Keratinocyte (primary cell): ENCODE results near the gene UNC13C. TPM values are rescaled to one million over a fixed set of nuclear protein-coding genes. Genes with fewer than 3 reads are reported as not detected.

ENCODE experiments used
- DNase-seq: peaks from one replicate; pipeline ENCODE4 v3.0.0-alpha.2; 2011; ENCODE audit warnings: low read depth, missing footprints, low spot score
- FAIRE-seq: peaks from 2 replicates; lab custom pipeline; 2011; peaks lifted over from hg19 to GRCh38; lab: Jason Lieb, UNC
- H2AFZ ChIP-seq: 2 replicates; pipeline ENCODE4 v1.6.0; 2012; ENCODE audit warnings: low read length, control low read depth, inconsistent platforms; ENCODE audit not compliant: control insufficient read depth
- H3K27ac ChIP-seq: 2 replicates; pipeline ENCODE4 v1.5.1; 2011; ENCODE audit warnings: low read length; ENCODE audit not compliant: control insufficient read depth, insufficient read depth
- H3K27me3 ChIP-seq: 3 replicates; pipeline ENCODE4 v1.6.0; 2011; ENCODE audit warnings: low read length; ENCODE audit not compliant: control insufficient read depth, insufficient read depth; ENCODE audit errors: extremely low read depth
- H3K36me3 ChIP-seq, 2 experiments: 2 replicates in 1 of 2; 3 replicates in 1 of 2; pipeline ENCODE4 v1.5.1; 2011; ENCODE audit warnings: low read length in 2 of 2, mild to moderate bottlenecking in 1 of 2; ENCODE audit not compliant: control insufficient read depth in 2 of 2, insufficient read depth in 2 of 2; ENCODE audit errors: extremely low read depth in 1 of 2
- H3K4me1 ChIP-seq: 3 replicates; pipeline ENCODE4 v1.5.1; 2011; ENCODE audit warnings: low read length; ENCODE audit not compliant: control insufficient read depth, insufficient read depth; ENCODE audit errors: extremely low read depth
- H3K4me2 ChIP-seq: 3 replicates; pipeline ENCODE4 v1.6.0; 2011; ENCODE audit warnings: low read depth, low read length; ENCODE audit not compliant: control insufficient read depth, insufficient read depth; ENCODE audit errors: extremely low read depth
- H3K4me3 ChIP-seq, 3 experiments: fragments of 200-600 bp in 1 of 3; sonication (generic) in 1 of 3; 2 replicates in 2 of 3; 3 replicates in 1 of 3; pipeline ENCODE4 v1.5.1; 2011 to 2016; ENCODE audit warnings: low read length in 3 of 3, mild to moderate bottlenecking in 3 of 3, control low read depth in 2 of 3, inconsistent platforms in 1 of 3, low read depth in 1 of 3, mixed read lengths in 1 of 3, mixed run types in 1 of 3, moderate library complexity in 1 of 3; ENCODE audit not compliant: control insufficient read depth in 2 of 3, insufficient read depth in 2 of 3; ENCODE audit errors: extremely low read depth in 1 of 3
- H3K79me2 ChIP-seq: 2 replicates; pipeline ENCODE4 v1.6.0; 2012; ENCODE audit warnings: low read length; ENCODE audit not compliant: control insufficient read depth, insufficient read depth
- H3K9ac ChIP-seq: 3 replicates; pipeline ENCODE4 v1.6.0; 2011; ENCODE audit warnings: low read length; ENCODE audit not compliant: control insufficient read depth, insufficient read depth; ENCODE audit errors: extremely low read depth
- H3K9me1 ChIP-seq: 3 replicates; pipeline ENCODE4 v1.6.0; 2011; ENCODE audit warnings: low read length; ENCODE audit not compliant: control insufficient read depth, insufficient read depth; ENCODE audit errors: extremely low read depth
- H3K9me3 ChIP-seq: 2 replicates; pipeline ENCODE4 v1.5.1; 2012; ENCODE audit warnings: low read depth, low read length; ENCODE audit not compliant: control insufficient read depth
- H4K20me1 ChIP-seq: 3 replicates; pipeline ENCODE4 v1.6.0; 2011; ENCODE audit warnings: low read length; ENCODE audit not compliant: control insufficient read depth, insufficient read depth; ENCODE audit errors: extremely low read depth
- EZH2 ChIP-seq: IDR thresholded peaks from one replicate; pipeline ENCODE4 v1.6.1; 2012; ENCODE audit warnings: inconsistent platforms, mild to moderate bottlenecking, low read length, moderate library complexity
- dilution Hi-C: fragments of 300-500 bp; cut with MboI; formaldehyde crosslinking; loops from one replicate; pipeline ENCODE4 v1.7.0; 2020; ENCODE audit warnings: low sequenced_read_pairs; ENCODE audit not compliant: extremely low pct_ligation_motif_present
- polyA plus RNA-seq, 5 experiments: library from polyadenylated mRNA; depleted of rRNA in 3 of 5; stranded (reverse) in 3 of 5; stranded (forward) in 1 of 5; unstranded in 1 of 5; fragments of >200 nt; gene quantifications; 1 replicate in 1 of 5; 2 replicates in 3 of 5; 3 replicates in 1 of 5; pipeline versions ENCODE4 v1.2.1 to v1.2.3, GENCODE V29; 2011 to 2012; ENCODE audit warnings: missing spikeins in 2 of 5, low read depth in 1 of 5, low replicate concordance in 1 of 5
- TF ChIP-seq, protein P1 (sequence below), 3 experiments: IDR thresholded peaks in 1 of 3; conservative IDR thresholded peaks in 1 of 3; optimal IDR thresholded peaks in 1 of 3; 2 replicates in 2 of 3; 3 replicates in 1 of 3; pipeline versions ENCODE3 to v1.5.1; 2011; ENCODE audit warnings: low read length in 3 of 3, mild to moderate bottlenecking in 3 of 3, moderate library complexity in 2 of 3, control low read depth in 1 of 3, inconsistent platforms in 1 of 3; ENCODE audit not compliant: insufficient read depth in 2 of 3; ENCODE audit errors: extremely low read depth in 1 of 3

The UNC13C gene
- polyA plus RNA-seq, 1 donor (not counting 4 experiments of a cell fraction or from before 2014, with no cell fraction given) = not detected

DNA sequence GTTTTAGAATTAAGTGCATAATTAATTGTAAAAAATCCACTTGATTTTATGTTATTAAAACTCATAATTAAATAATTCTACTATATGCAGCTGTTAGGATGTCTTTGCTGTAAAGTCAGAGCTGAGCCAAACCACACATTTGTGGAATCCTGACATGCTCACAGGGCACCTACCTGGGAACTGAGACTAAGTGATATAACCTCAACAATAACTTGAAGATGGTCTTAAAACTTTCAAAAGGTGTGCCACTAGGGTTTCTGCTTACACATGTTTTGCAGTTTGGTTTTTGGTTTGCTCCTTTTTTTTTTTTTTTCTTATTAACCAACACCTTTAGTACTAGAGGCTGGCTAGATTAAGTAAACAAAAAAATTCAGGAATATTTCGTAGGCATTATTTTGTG lies 549.8 kb downstream of the UNC13C start:
- no peak for DNase-seq
- dilution Hi-C loops = no loop called here
- no peaks in the 10 kb centered on the region for H3K79me2 ChIP-seq
- H4K20me1 ChIP-seq = no peaks in the 10 kb centered on the region
- H3K27me3 ChIP-seq = no peaks in the 10 kb centered on the region
- no peaks in the 10 kb centered on the region for H3K4me1 ChIP-seq
- FAIRE-seq = no peak
- no peak overlapping the region for H3K4me2 ChIP-seq
- H3K36me3 ChIP-seq = no peaks in the 10 kb centered on the region
- H3K9me3 ChIP-seq = no peaks in the 10 kb centered on the region
- H3K4me3 ChIP-seq = no peak overlapping the region
- no peaks in the 10 kb centered on the region for H3K9me1 ChIP-seq
- H2AFZ ChIP-seq = no peak overlapping the region
- H3K27ac ChIP-seq = no peak overlapping the region
- TF ChIP-seq EZH2 = no peak
- TF ChIP-seq, protein P1, sequence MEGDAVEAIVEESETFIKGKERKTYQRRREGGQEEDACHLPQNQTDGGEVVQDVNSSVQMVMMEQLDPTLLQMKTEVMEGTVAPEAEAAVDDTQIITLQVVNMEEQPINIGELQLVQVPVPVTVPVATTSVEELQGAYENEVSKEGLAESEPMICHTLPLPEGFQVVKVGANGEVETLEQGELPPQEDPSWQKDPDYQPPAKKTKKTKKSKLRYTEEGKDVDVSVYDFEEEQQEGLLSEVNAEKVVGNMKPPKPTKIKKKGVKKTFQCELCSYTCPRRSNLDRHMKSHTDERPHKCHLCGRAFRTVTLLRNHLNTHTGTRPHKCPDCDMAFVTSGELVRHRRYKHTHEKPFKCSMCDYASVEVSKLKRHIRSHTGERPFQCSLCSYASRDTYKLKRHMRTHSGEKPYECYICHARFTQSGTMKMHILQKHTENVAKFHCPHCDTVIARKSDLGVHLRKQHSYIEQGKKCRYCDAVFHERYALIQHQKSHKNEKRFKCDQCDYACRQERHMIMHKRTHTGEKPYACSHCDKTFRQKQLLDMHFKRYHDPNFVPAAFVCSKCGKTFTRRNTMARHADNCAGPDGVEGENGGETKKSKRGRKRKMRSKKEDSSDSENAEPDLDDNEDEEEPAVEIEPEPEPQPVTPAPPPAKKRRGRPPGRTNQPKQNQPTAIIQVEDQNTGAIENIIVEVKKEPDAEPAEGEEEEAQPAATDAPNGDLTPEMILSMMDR (optimal IDR thresholded peaks at IDR 0.05 in 1 of 3, IDR thresholded peaks at IDR 0.05 in 1 of 3, conservative IDR thresholded peaks at IDR 0.05 in 1 of 3; ENCODE audit: extremely low read depth in 1 of 3, insufficient read depth in 2 of 3, low read length in 3 of 3) = no peak
- no peak overlapping the region for H3K9ac ChIP-seq

DNA sequence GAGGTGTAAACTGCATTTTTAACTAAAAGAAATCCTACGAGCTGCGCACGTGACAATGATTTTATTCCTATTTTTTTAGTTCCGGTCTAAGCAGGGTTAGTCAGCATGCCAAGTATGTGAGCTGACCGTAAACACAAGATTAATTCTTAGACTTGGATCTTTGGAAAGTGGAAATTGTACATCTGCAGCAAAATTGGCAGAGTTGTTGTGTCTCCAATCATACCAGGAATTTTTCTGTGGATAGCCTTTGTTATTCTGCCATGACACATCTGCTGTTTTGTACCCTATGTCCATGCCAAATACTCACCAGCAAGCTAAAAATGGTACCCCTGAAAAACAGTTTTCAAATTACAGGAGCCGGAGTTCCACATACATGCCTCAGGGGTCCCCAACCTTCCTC lies 562.5 kb downstream of the UNC13C start:
- Histone ChIP-seq H3K27me3 (no peaks in the 10 kb centered on the region), H3K4me1 (no peaks in the 10 kb centered on the region), H3K4me3 (no peak overlapping the region), H3K4me2 (no peak overlapping the region), H3K27ac (no peak overlapping the region), H3K36me3 (no peaks in the 10 kb centered on the region), H3K9me3 (no peaks in the 10 kb centered on the region), H3K9ac (no peak overlapping the region), H3K9me1 (no peaks in the 10 kb centered on the region), H2AFZ (no peak overlapping the region), H4K20me1 (no peaks in the 10 kb centered on the region), H3K79me2 (no peaks in the 10 kb centered on the region)
- dilution Hi-C loops = no loop called here
- DNase-seq (no peak), FAIRE-seq (no peak)
- TF ChIP-seq, protein P1 (optimal IDR thresholded peaks at IDR 0.05 in 1 of 3, IDR thresholded peaks at IDR 0.05 in 1 of 3, conservative IDR thresholded peaks at IDR 0.05 in 1 of 3; ENCODE audit: extremely low read depth in 1 of 3, insufficient read depth in 2 of 3, low read length in 3 of 3) = no peak
- TF ChIP-seq EZH2 = no peak
